KBM-7 (cell line): Measurements from ENCODE around the gene FGFRL1.

ENCODE experiments used
- DNase-seq: peaks from one replicate; pipeline ENCODE4 v3.0.0-alpha.2; 2015
- in situ Hi-C: fragments of 300-500 bp; cut with MboI; formaldehyde crosslinking; loops from 2 replicates; pipeline ENCODE4 v1.14.3; 2020; ENCODE audit warnings: low sequenced_read_pairs, low pct_unique_long_range_greater_than_20kb, mixed read lengths

Gene FGFRL1

GRCh38 chr4:1002631-1003251 lies 8.7 kb upstream of the FGFRL1 start:
- DNase-seq, result no peak
- in situ Hi-C loops, result no loop called here

GRCh38 chr4:1003271-1004070 lies 8.0 kb upstream of the FGFRL1 start:
- DNase-seq, result no peak
- in situ Hi-C loops, result no loop called here

- in situ Hi-C loops, result no loop called here
- DNase-seq, result no peak
Observed at GRCh38 chr4:1004071-1004418, 7.4 kb upstream of the FGFRL1 start.

GRCh38 chr4:1004557-1005485 lies 6.6 kb upstream of the FGFRL1 start:
- no peak for DNase-seq
- in situ Hi-C loops, result no loop called here

- no peak for DNase-seq
- in situ Hi-C loops, result no loop called here
Observed at GRCh38 chr4:1006856-1007255, 4.6 kb upstream of the FGFRL1 start.

- in situ Hi-C loops, result no loop called here
- DNase-seq, result peak; percentile 20
Observed at GRCh38 chr4:1008840-1009541, 2.4 kb upstream of the FGFRL1 start.

- peak; percentile 55 for DNase-seq
- in situ Hi-C loops, result no loop called here
Observed at GRCh38 chr4:1009542-1010394, 1.7 kb upstream of the FGFRL1 start.

- in situ Hi-C loops, result no loop called here
- DNase-seq, result peak; percentile 66
Observed at GRCh38 chr4:1010395-1011021, 918 bp upstream of the FGFRL1 start.

GRCh38 chr4:1011666-1012033 lies 224 bp downstream of the FGFRL1 start:
- no peak for DNase-seq
- in situ Hi-C loops, result no loop called here

- DNase-seq, result peak; percentile 44
- in situ Hi-C loops, result no loop called here
Observed at GRCh38 chr4:1012034-1012739, 761 bp downstream of the FGFRL1 start.

- in situ Hi-C loops, result no loop called here
- DNase-seq, result no peak
Observed at GRCh38 chr4:1013225-1014073, 2.0 kb downstream of the FGFRL1 start.

GRCh38 chr4:1014291-1015167 lies 3.1 kb downstream of the FGFRL1 start:
- no peak for DNase-seq
- in situ Hi-C loops, result no loop called here

- in situ Hi-C loops, result no loop called here
- DNase-seq, result no peak
Observed at GRCh38 chr4:1015179-1015578, 3.8 kb downstream of the FGFRL1 start.

- in situ Hi-C loops, result no loop called here
- DNase-seq, result no peak
Observed at GRCh38 chr4:1015746-1016145, 4.3 kb downstream of the FGFRL1 start.

- in situ Hi-C loops, result no loop called here
- DNase-seq, result no peak
Observed at GRCh38 chr4:1017211-1017610, 5.8 kb downstream of the FGFRL1 start.

- in situ Hi-C loops, result no loop called here
- no peak for DNase-seq
Observed at GRCh38 chr4:1017706-1018105, 6.3 kb downstream of the FGFRL1 start.
